ENCODE data around the gene TGIF1. TPM values are rescaled to one million over a fixed set of nuclear protein-coding genes. Genes with fewer than 3 reads are reported as not detected.
A peak's percentile ranks its signal among the peaks of the same experiment; 100 is the strongest.

The TGIF1 gene
- total RNA-seq, 1 experiment from 2014 or later = 242 TPM

DNA sequence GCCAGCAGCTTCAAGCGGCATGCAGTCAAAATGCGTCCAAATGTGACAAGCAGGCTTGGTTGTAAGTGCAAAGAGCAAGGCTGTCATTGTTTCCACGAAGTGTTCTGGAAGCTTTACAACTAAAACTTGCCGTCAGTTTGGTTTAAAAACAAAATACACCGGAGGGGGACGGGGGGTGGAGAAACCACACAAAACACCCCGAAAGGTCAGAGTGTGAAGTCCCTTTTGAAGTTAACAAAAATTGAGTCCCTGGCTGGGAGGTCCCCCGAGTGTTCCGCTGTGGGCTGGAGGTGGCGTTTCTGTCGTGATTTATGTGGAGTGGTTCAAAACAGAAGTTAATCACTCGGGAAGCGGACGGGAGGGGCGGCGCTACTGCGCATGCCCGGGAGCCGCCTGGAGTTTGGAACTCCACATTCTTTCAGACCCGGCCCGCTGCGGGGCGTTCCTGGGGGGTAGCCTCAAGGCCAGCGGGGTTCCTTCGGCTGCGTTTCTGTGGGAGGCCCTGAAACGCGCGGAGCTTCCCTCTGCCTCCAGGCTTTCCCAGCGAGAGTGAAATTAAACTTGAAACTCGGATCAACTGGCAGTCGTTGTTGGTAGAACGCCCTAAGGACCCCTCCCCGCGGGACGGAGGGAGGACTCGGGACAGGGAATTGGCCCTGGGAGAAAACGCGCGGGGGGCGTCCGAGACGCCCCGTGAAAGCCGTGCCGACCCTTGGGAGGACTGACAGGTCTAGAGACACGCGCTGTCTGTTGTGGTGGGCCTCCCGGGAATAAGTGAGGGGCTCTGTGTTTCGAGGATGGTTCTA, 1.4 kb downstream of the TGIF1 start:
- POLR2A ChIA-PET = interaction anchor here (0.9 to 1.6 kb wide), 3 partner anchors 42 to 215 kb away, joined by 3 to 7 read pairs (median 3); no protein-coding TSS in a partner anchor
- TSS peak; percentile 62 for BruUV-seq (replicated peaks)
- RAD21 ChIA-PET (ENCODE audit: low non-redundant PET in 1 of 2, low total read pairs in 2 of 2, uncharacterized antibody in 2 of 2, unreplicated experiment in 2 of 2) = no interaction called here
- no peaks in the 10 kb centered on the region for H3K9me3 ChIP-seq (ENCODE audit: control insufficient read depth in 1 of 2, insufficient read depth in 1 of 2, low read depth in 1 of 2, low read length in 2 of 2)
- H3K27ac ChIP-seq (ENCODE audit: low read depth, low read length) = peak overlapping the region; percentile 90
- ATAC-seq (peak; percentile 4; the same call in 1 of the 2 replicates), DNase-seq (ENCODE audit: low read depth, low spot score) (no peak)
- peaks cover 17% of the 10 kb centered on the region; the same call in 1 of the 2 replicates for H4K20me1 ChIP-seq (ENCODE audit: insufficient read depth)
- peak overlapping the region; percentile 79 for H3K9ac ChIP-seq (ENCODE audit: low read length)
- peaks cover 8 to 38% of the 10 kb centered on the region in 2 experiments for H3K36me3 ChIP-seq (ENCODE audit: control insufficient read depth in 1 of 2, insufficient read depth in 2 of 2, low read length in 2 of 2)
- peak overlapping the region; percentile 87 for H3K4me2 ChIP-seq (ENCODE audit: low read length)
- CTCF ChIA-PET = interaction anchor here (0.6 kb wide), 1 partner anchor 7 kb away, joined by 6 read pairs; no protein-coding TSS in a partner anchor
- peak overlapping the region; percentile 78 to 85 for H3K4me3 ChIP-seq (replicated peaks in 1 of 2; ENCODE audit: low read depth in 1 of 2, low read length in 2 of 2)
- H2AFZ ChIP-seq (ENCODE audit: low read depth, low read length, poor library complexity, severe bottlenecking) = no peak overlapping the region
- intact Hi-C loops (cut with micrococcal nuclease) = no loop called here
- no peaks in the 10 kb centered on the region for H3K27me3 ChIP-seq (ENCODE audit: insufficient read depth, low read length)
- peaks cover 84% of the 10 kb centered on the region for H3K79me2 ChIP-seq (ENCODE audit: insufficient read depth, low read length)
- peaks cover 40 to 62% of the 10 kb centered on the region in 2 experiments for H3K4me1 ChIP-seq (ENCODE audit: control insufficient read depth in 1 of 2, insufficient read depth in 2 of 2, low read length in 2 of 2)
- no peaks in the 10 kb centered on the region for H3K9me2 ChIP-seq (ENCODE audit: insufficient read depth)
- TF ChIP-seq ZFX (IDR thresholded peaks at IDR 0.05) (no peak), ELF1 (IDR thresholded peaks at IDR 0.05; ENCODE audit: borderline replicate concordance, low read depth) (no peak), CEBPB (IDR thresholded peaks at IDR 0.05; ENCODE audit: low read depth) (no peak), EZH2phosphoT487 (IDR thresholded peaks at IDR 0.05; ENCODE audit: borderline replicate concordance) (no peak), FOSL1 (IDR thresholded peaks at IDR 0.05; ENCODE audit: low read depth) (no peak), TCF7L2 (IDR thresholded peaks at IDR 0.05; ENCODE audit: borderline replicate concordance, extremely low read depth, insufficient read depth, insufficient read length) (peak; percentile 32), POLR2AphosphoS5 (IDR thresholded peaks at IDR 0.05; ENCODE audit: low read depth, low read length) (peak; percentile 44; the same call in 1 of the 2 replicates), JUND (IDR thresholded peaks at IDR 0.05) (no peak), RAD21 (IDR thresholded peaks at IDR 0.05; ENCODE audit: low read depth) (no peak), SP1 (IDR thresholded peaks at IDR 0.05; ENCODE audit: low read depth) (no peak), EGR1 (IDR thresholded peaks at IDR 0.05; ENCODE audit: low read depth) (no peak), EZH2 (IDR thresholded peaks at IDR 0.05) (no peak), SIN3A (IDR thresholded peaks at IDR 0.05; ENCODE audit: low read depth) (no peak)
- TF ChIP-seq, protein P1, sequence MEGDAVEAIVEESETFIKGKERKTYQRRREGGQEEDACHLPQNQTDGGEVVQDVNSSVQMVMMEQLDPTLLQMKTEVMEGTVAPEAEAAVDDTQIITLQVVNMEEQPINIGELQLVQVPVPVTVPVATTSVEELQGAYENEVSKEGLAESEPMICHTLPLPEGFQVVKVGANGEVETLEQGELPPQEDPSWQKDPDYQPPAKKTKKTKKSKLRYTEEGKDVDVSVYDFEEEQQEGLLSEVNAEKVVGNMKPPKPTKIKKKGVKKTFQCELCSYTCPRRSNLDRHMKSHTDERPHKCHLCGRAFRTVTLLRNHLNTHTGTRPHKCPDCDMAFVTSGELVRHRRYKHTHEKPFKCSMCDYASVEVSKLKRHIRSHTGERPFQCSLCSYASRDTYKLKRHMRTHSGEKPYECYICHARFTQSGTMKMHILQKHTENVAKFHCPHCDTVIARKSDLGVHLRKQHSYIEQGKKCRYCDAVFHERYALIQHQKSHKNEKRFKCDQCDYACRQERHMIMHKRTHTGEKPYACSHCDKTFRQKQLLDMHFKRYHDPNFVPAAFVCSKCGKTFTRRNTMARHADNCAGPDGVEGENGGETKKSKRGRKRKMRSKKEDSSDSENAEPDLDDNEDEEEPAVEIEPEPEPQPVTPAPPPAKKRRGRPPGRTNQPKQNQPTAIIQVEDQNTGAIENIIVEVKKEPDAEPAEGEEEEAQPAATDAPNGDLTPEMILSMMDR (IDR thresholded peaks at IDR 0.05 in 2 of 3, conservative IDR thresholded peaks at IDR 0.05 in 1 of 3; ENCODE audit: borderline replicate concordance in 1 of 3, insufficient read depth in 1 of 3, low read depth in 2 of 3, low read length in 2 of 3) = no peak
- TF ChIP-seq, protein P2, sequence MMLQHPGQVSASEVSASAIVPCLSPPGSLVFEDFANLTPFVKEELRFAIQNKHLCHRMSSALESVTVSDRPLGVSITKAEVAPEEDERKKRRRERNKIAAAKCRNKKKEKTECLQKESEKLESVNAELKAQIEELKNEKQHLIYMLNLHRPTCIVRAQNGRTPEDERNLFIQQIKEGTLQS (IDR thresholded peaks at IDR 0.05) = no peak
- TF ChIP-seq, protein P3, sequence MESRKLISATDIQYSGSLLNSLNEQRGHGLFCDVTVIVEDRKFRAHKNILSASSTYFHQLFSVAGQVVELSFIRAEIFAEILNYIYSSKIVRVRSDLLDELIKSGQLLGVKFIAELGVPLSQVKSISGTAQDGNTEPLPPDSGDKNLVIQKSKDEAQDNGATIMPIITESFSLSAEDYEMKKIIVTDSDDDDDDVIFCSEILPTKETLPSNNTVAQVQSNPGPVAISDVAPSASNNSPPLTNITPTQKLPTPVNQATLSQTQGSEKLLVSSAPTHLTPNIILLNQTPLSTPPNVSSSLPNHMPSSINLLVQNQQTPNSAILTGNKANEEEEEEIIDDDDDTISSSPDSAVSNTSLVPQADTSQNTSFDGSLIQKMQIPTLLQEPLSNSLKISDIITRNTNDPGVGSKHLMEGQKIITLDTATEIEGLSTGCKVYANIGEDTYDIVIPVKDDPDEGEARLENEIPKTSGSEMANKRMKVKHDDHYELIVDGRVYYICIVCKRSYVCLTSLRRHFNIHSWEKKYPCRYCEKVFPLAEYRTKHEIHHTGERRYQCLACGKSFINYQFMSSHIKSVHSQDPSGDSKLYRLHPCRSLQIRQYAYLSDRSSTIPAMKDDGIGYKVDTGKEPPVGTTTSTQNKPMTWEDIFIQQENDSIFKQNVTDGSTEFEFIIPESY (IDR thresholded peaks at IDR 0.05; ENCODE audit: extremely low read depth, insufficient replicate concordance, low read length) = no peak
- TF ChIP-seq, protein P4, sequence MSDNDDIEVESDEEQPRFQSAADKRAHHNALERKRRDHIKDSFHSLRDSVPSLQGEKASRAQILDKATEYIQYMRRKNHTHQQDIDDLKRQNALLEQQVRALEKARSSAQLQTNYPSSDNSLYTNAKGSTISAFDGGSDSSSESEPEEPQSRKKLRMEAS (IDR thresholded peaks at IDR 0.05) = no peak
- TF ChIP-seq, protein P5, sequence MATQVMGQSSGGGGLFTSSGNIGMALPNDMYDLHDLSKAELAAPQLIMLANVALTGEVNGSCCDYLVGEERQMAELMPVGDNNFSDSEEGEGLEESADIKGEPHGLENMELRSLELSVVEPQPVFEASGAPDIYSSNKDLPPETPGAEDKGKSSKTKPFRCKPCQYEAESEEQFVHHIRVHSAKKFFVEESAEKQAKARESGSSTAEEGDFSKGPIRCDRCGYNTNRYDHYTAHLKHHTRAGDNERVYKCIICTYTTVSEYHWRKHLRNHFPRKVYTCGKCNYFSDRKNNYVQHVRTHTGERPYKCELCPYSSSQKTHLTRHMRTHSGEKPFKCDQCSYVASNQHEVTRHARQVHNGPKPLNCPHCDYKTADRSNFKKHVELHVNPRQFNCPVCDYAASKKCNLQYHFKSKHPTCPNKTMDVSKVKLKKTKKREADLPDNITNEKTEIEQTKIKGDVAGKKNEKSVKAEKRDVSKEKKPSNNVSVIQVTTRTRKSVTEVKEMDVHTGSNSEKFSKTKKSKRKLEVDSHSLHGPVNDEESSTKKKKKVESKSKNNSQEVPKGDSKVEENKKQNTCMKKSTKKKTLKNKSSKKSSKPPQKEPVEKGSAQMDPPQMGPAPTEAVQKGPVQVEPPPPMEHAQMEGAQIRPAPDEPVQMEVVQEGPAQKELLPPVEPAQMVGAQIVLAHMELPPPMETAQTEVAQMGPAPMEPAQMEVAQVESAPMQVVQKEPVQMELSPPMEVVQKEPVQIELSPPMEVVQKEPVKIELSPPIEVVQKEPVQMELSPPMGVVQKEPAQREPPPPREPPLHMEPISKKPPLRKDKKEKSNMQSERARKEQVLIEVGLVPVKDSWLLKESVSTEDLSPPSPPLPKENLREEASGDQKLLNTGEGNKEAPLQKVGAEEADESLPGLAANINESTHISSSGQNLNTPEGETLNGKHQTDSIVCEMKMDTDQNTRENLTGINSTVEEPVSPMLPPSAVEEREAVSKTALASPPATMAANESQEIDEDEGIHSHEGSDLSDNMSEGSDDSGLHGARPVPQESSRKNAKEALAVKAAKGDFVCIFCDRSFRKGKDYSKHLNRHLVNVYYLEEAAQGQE (IDR thresholded peaks at IDR 0.05; ENCODE audit: low read depth) = no peak

Measured in HCT116 (cell line).